OCI-LY7 (cell line): ENCODE results near the gene G0S2. TPM values are rescaled to one million over a fixed set of nuclear protein-coding genes. Genes with fewer than 3 reads are reported as not detected.

Experiments used
- BruUV-seq: library from RNA; stranded (reverse); fragments of 400-500 nt; replicated peaks from 2 replicates; lab custom pipeline; 2021; lab: Mats Ljungman, UMichigan
- CTCF ChIA-PET: fragments of 300-600 bp; sonication (Branson Sonifier 250); formaldehyde crosslinking; loops from one replicate; lab custom pipeline; 2022; ENCODE audit warnings: antibody characterized with exemption; ENCODE audit not compliant: unreplicated experiment; lab: Charles Lee
- POLR2A ChIA-PET: fragments of 300-600 bp; sonication (Branson Sonifier 250); formaldehyde crosslinking; loops from one replicate; lab custom pipeline; 2022; ENCODE audit warnings: antibody characterized with exemption; lab: Charles Lee
- DNase-seq: peaks from one replicate; pipeline ENCODE4 v3.0.0-alpha.2; 2015; ENCODE audit warnings: low spot score
- H2AFZ ChIP-seq: fragments of 200-600 bp; sonication (generic), shearing (Covaris generic); 2 replicates; pipeline ENCODE4 v1.6.1; 2014; ENCODE audit warnings: mild to moderate bottlenecking, antibody characterized with exemption, low read length, moderate library complexity
- H3K27ac ChIP-seq: fragments of 200-600 bp; sonication (generic); 2 replicates; pipeline ENCODE4 v1.5.1; 2014; ENCODE audit warnings: mixed run types, low read depth, mild to moderate bottlenecking, moderate library complexity, low read length, inconsistent platforms; ENCODE audit not compliant: poor library complexity, severe bottlenecking
- H3K36me3 ChIP-seq: fragments of 200-600 bp; sonication (generic); 2 replicates; pipeline ENCODE4 v1.6.1; 2014; ENCODE audit warnings: mild to moderate bottlenecking, antibody characterized with exemption, low read length, moderate library complexity, mixed read lengths; ENCODE audit not compliant: insufficient read depth
- H3K4me1 ChIP-seq: fragments of 200-600 bp; sonication (generic); 2 replicates; pipeline ENCODE4 v1.5.1; 2014; ENCODE audit warnings: mild to moderate bottlenecking, low read length; ENCODE audit not compliant: insufficient read depth, poor library complexity, severe bottlenecking
- H3K4me2 ChIP-seq: fragments of 200-600 bp; sonication (generic); 2 replicates; pipeline ENCODE4 v1.6.1; 2014; ENCODE audit warnings: mild to moderate bottlenecking, low read length
- H3K4me3 ChIP-seq: fragments of 200-600 bp; sonication (generic); 2 replicates; pipeline ENCODE4 v1.5.1; 2014; ENCODE audit warnings: mild to moderate bottlenecking, low read depth, low read length; ENCODE audit not compliant: poor library complexity, severe bottlenecking
- H3K79me2 ChIP-seq: fragments of 200-600 bp; sonication (generic); 2 replicates; pipeline ENCODE4 v1.6.1; 2016; ENCODE audit warnings: low read depth, mild to moderate bottlenecking, low read length, moderate library complexity, mixed read lengths; ENCODE audit not compliant: insufficient read depth
- H3K9me2 ChIP-seq: fragments of 200-600 bp; sonication (generic); 2 replicates; pipeline ENCODE4 v1.6.1; 2016; ENCODE audit warnings: mild to moderate bottlenecking, low read length, mixed read lengths; ENCODE audit not compliant: insufficient read depth
- H3K9me3 ChIP-seq: fragments of 200-600 bp; sonication (generic); 2 replicates; pipeline ENCODE4 v1.6.1; 2014; ENCODE audit warnings: mild to moderate bottlenecking, mixed run types, low read length, mixed read lengths
- H4K20me1 ChIP-seq: fragments of 200-600 bp; sonication (generic); 2 replicates; pipeline ENCODE4 v1.6.1; 2014; ENCODE audit warnings: mild to moderate bottlenecking, antibody characterized with exemption, low read length, moderate library complexity, mixed read lengths; ENCODE audit not compliant: insufficient read depth
- CTCF ChIP-seq: fragments of 200-600 bp; sonication (generic); conservative IDR thresholded peaks from 2 replicates; pipeline ENCODE4 v1.5.1; 2014; ENCODE audit warnings: mild to moderate bottlenecking, antibody characterized with exemption, low read length, moderate library complexity, mixed read lengths
- EZH2phosphoT487 ChIP-seq: fragments of 200-600 bp; sonication (generic); IDR thresholded peaks from 2 replicates; pipeline ENCODE4 v1.6.1; 2018; ENCODE audit warnings: low read depth, borderline replicate concordance, mild to moderate bottlenecking, mixed run types, antibody characterized with exemption, low read length, moderate library complexity, mixed read lengths
- intact Hi-C: fragments of 100-400 bp; cut with micrococcal nuclease; formaldehyde crosslinking; loops from one replicate; pipeline ENCODE4 v1.10.0; 2022; ENCODE audit not compliant: unreplicated experiment
- total RNA-seq, 2 experiments: library from RNA; depleted of rRNA in 1 of 2; stranded (reverse); fragments of >200 nt in 1 of 2; shearing (Covaris generic) in 1 of 2; gene quantifications; 2 replicates each; pipeline ENCODE4 v1.2.3, GENCODE V29; 2014 to 2022

G0S2 gene
- total RNA-seq, 2 experiments from 2014 or later: not detected

- no peak for DNase-seq
- H3K9me2 ChIP-seq: no peaks in the 10 kb centered on the region
- H3K4me3 ChIP-seq: no peak overlapping the region
- TF ChIP-seq CTCF (no peak), EZH2phosphoT487 (no peak)
- H3K4me2 ChIP-seq: no peak overlapping the region
- H2AFZ ChIP-seq: no peak overlapping the region
- no peaks in the 10 kb centered on the region for H4K20me1 ChIP-seq
- no TSS peak for BruUV-seq
- no peaks in the 10 kb centered on the region for H3K79me2 ChIP-seq
- intact Hi-C loops: no loop called here
- H3K27ac ChIP-seq: no peak overlapping the region
- no peaks in the 10 kb centered on the region for H3K36me3 ChIP-seq
- H3K9me3 ChIP-seq: no peaks in the 10 kb centered on the region
- ChIA-PET CTCF (no interaction called here), POLR2A (no interaction called here)
- no peaks in the 10 kb centered on the region for H3K4me1 ChIP-seq
Measured at GRCh38 chr1:209707308-209707707, 32.1 kb downstream of the G0S2 start.

GRCh38 chr1:209708297-209708696, 33.1 kb downstream of the G0S2 start:
- Histone ChIP-seq H3K79me2 (no peaks in the 10 kb centered on the region), H3K4me3 (no peak overlapping the region), H3K27ac (no peak overlapping the region), H3K9me3 (no peaks in the 10 kb centered on the region), H3K36me3 (no peaks in the 10 kb centered on the region), H3K9me2 (no peaks in the 10 kb centered on the region), H4K20me1 (no peaks in the 10 kb centered on the region), H3K4me2 (no peak overlapping the region), H2AFZ (no peak overlapping the region), H3K4me1 (no peaks in the 10 kb centered on the region)
- intact Hi-C loops: no loop called here
- POLR2A ChIA-PET: no interaction called here
- DNase-seq: no peak
- BruUV-seq: no TSS peak
- CTCF ChIA-PET: no interaction called here
- TF ChIP-seq EZH2phosphoT487 (no peak), CTCF (no peak)

- intact Hi-C loops: no loop called here
- DNase-seq: no peak
- POLR2A ChIA-PET: no interaction called here
Measured at GRCh38 chr1:209710093-209710492, 34.9 kb downstream of the G0S2 start.

More at GRCh38 chr1:209710093-209710492, 34.9 kb downstream of the G0S2 start:
- TF ChIP-seq CTCF (no peak), EZH2phosphoT487 (no peak)
- CTCF ChIA-PET: no interaction called here
- no peak overlapping the region for H3K27ac ChIP-seq
- no peak overlapping the region for H2AFZ ChIP-seq
- no peaks in the 10 kb centered on the region for H3K36me3 ChIP-seq
- H3K4me2 ChIP-seq: no peak overlapping the region
- BruUV-seq: no TSS peak
- H3K9me2 ChIP-seq: no peaks in the 10 kb centered on the region
- no peaks in the 10 kb centered on the region for H4K20me1 ChIP-seq
- H3K4me1 ChIP-seq: no peaks in the 10 kb centered on the region
- no peak overlapping the region for H3K4me3 ChIP-seq
- H3K79me2 ChIP-seq: no peaks in the 10 kb centered on the region
- H3K9me3 ChIP-seq: no peaks in the 10 kb centered on the region
